HG03521 (cell line): ENCODE measurements around the gene CCDC88C.

Source experiments
- ATAC-seq: cut with Tn5 transposase; IDR thresholded peaks from one replicate; pipeline ENCODE4 v1.9.1; 2021; ENCODE audit warnings: mild to moderate bottlenecking, moderate library complexity; ENCODE audit not compliant: unreplicated experiment

CCDC88C gene

DNA sequence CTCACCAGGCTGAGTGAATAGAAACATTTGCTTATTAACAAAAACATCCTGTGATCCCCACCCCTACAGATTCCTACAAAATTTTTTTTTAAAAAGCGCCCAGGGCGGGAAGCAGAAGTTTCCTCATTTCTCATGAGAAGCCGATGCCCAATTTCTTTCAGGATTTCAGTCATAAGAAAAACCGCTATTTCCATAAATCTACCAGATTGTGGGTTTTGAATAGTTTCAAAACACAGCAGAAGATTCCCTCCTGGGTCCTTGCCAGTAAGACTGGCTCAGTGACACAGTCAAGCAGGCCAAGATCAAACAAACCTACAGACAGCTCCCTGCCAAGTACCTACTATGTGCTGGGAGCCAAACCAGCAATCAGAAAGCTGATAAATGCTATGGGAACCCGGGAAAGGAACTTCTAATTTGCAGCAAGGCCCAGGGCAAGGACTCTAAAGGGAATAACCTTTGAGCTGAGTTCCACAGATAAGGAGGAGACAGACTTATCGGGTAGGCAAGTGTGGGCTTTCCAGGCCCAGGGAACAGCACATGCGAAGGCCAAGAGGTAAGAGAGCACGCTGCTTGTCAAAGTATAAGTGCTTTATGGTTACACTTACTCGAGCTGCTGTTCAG lies 68.7 kb downstream of the CCDC88C start:
- no peak for ATAC-seq

DNA sequence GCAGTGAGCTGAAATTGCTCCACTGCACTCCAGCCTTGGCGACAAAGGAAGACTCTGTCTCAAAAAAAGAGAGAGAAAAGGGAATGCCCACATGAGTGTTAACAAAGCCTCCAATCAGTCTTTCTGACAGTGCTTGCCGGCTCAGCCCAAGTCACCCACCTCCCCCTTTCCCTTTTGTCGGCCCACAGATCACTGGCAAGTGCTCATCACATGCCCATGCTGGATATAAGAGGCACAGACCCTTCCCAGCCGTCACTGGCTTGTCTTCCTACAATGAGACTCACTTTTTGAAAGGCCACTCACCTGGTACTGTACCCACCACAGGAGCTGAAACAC lies 70.8 kb downstream of the CCDC88C start:
- ATAC-seq: no peak

DNA sequence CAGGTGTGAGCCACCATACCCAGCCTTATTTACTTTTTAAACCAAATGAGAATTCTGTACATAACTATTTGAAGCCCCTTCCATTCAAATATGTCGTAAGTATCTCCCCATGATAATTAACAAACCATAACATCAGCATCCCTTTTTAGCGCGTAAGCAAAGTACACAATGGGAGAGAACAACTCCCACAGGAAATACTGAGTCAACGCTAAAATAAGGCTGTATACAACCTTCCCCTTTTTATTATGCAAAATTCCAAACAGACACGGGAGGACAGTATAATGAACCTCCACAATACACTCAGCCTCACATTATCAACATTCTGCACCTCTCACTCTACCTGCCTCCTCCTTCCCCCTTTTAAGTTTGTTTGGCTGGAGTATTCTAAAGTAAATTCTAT lies 73.5 kb downstream of the CCDC88C start:
- no peak for ATAC-seq

DNA sequence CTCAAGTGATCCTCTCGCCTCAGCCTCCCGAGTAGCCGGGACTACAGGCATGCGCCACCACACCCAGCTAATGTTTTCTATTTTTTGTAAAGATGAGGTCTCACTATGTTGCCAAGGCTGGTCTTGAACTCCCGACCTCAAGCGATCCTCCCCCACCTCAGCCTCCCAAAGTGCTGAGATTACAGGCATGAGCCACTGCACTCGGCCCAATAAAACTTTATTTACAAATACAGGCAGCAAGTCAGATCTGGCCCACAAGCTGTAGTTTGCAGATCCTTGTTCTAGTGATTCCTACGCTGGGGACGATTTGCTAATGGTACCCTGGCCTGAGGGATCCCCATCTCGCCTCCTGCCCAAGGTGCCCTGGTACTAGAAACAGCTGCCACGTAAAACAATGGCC lies 74.6 kb downstream of the CCDC88C start:
- ATAC-seq: no peak

DNA sequence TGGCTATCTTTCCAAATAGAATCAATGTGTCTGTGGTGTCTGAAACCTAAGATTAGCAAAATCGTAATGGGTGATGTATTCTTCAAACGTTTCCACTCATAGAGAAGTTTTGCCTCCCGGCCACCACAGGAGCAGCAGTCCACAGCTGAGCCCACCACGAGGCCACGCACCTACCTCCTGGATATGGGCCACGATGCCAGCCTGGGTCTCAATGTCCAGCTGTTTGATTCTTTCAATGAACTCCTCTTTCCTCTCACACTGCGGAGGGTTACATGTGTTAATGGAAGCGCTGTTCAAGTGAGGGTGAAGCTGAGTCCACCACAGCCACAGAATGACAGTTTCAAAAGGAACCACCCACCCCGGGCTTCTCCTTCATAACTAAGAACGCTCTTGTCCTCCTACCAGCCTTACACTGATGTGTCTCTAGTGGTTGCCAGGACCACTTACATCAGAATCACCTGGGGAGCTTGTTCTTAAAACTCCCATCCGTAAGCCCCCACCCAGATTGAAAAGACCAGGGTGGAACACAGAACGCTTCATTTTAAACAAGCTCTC lies 75.3 kb downstream of the CCDC88C start:
- ATAC-seq: no peak

DNA sequence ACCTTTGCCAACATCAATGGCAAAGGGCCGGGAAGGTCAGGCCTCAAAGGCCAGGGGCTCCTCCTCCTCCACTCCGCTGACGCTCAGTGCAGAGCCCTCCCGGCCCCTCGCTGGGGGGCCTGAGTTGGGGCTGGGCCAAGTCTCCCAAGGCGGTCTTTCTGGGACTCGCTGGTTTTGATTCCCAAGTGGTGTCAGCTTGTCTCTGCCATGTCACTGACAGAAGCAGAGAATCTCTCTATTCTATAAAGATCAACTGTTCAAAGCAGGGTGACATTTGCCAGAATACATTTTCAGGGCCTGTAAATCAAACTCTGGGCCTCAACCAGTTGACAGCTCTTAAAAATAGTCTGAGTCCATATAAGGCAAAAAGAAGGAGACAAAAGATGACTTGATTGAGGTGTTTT lies 75.9 kb downstream of the CCDC88C start:
- ATAC-seq: no peak

DNA sequence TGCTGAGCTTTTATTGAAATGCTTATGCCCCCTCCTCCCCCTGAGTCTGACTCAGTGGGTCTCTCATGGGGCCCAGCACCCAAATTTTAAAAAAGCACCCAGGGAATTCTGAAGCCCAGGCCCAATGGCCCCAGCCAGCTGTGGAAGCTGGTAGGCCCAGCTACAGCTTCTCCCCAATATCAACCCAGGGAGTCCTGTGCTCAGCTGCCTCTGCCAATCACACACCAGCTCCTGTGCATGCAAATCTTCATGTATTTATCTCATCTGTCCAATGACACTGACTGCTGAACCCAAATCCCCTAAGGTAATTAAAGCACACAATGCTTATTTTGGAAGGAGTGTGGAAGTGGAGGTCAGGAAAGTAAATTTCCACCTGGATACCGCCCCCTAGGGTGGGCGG lies 76.3 kb downstream of the CCDC88C start:
- ATAC-seq: no peak

DNA sequence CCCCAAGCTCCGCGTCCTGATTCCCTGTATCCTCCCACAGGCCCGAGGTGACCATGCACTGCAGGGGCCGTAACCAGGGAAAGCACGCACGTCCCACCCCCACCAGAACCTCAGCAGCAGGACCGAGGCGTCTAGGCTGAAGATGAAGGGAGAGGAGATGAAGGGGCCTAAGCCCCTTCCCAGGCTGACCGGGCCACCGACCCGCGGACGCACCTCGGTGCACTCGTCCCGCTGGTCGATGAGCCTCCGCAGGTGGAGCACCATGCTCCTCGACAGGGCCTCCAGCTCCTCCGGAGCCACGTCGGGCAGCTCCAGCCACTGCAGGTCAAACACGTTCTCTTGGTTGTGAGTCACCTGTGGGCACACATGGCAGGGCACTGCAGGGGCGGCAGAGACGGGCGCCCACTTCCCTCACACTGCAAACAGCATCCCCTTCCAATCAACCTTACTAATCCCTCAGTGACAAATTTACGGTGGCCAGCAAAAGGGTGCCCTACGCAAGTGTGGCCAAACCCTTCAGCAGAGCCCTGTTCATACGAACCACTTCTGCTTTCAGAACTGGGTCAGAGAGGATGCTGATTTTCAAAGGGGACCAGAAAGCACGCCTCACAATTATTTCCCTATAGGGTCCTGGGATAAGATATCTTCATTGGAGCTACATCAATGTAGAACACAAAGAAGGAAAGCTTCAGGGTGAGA lies 77.8 kb downstream of the CCDC88C start:
- ATAC-seq: no peak

DNA sequence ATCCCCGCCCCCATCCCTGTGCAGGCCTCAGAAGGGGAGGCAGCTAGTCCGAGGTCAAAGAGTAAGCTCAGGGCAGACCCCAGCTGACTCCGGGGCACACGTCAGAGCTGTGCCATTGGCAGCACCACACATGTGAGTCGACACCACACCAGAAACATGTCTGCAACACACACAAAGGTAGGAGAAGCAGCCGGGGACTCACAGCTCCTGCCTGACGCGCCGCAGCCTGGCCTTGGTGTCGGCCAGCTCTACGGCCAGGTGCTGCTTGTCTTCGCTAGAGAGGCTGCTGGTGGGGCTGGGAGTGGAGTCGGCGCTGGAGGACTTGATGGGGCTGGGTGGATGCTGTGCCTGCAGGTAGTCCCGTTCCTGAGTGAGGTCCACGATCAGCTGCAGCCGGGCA lies 78.5 kb downstream of the CCDC88C start:
- no peak for ATAC-seq

DNA sequence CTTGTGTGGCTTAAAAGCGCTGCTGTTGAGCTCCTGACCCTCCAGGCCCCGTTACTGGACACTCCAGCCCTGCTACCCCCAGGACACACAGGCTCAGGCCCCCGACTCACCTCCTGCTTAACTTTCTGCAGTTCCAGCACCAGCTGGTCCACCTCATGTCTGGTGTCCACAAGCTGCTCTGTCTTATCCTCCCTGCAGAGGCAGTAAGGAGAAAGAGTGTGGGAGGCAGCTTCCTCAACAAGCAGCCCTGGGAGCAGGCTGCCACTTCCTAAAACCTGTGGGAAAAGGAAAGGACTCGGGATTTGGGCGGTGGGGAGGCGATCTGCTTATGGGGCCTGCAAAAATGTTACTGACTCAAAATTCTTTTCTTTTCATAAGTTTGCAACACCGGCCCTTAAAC lies 79.2 kb downstream of the CCDC88C start:
- no peak for ATAC-seq

DNA sequence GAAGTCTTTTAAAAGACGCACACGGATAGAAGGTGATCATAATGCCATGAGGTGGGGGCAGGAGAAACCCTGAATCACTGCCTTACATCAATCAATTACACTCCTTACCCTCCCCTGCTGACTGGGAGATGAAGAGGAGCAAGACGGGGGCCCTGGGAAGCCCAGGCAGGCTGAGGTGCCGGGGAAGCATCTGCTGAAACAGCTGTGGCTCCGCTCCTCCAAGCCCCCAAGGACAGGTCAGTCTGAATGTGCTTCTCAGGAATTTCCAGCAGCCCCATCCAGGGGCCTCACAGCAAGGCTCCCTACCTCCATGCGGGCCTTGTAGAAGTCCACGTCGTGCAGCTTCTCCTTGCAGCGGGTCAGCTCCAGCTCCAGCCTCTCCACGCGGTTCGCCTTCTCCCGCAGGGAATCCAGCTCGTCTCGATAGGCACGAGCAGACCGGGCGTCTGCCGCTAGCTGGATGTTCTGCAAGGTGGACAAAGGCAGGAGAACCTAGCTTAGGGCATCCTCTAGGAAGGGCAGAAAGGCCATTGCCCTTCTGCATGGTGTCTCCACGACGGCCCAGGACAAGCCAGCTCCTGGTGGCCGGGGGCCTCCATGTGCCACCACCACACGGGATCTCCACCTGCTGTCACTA lies 79.8 kb downstream of the CCDC88C start:
- no peak for ATAC-seq

DNA sequence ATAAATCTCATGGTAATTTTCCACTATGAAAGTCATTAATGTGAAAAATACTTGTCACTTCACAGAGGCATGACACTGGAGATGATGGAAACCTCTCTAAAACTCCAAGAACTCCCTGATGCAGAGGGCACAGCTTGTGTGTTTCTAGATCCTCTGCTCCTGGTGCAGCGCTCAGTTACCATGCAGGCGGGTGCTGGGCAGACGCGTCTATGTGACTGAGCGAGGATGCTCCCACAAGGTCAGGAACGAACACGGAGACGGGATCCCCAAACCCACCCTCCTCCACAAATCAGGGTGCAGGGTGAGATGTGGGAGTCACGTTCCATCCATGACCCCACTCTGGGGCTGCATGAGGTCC lies 81.5 kb downstream of the CCDC88C start:
- no peak for ATAC-seq

DNA sequence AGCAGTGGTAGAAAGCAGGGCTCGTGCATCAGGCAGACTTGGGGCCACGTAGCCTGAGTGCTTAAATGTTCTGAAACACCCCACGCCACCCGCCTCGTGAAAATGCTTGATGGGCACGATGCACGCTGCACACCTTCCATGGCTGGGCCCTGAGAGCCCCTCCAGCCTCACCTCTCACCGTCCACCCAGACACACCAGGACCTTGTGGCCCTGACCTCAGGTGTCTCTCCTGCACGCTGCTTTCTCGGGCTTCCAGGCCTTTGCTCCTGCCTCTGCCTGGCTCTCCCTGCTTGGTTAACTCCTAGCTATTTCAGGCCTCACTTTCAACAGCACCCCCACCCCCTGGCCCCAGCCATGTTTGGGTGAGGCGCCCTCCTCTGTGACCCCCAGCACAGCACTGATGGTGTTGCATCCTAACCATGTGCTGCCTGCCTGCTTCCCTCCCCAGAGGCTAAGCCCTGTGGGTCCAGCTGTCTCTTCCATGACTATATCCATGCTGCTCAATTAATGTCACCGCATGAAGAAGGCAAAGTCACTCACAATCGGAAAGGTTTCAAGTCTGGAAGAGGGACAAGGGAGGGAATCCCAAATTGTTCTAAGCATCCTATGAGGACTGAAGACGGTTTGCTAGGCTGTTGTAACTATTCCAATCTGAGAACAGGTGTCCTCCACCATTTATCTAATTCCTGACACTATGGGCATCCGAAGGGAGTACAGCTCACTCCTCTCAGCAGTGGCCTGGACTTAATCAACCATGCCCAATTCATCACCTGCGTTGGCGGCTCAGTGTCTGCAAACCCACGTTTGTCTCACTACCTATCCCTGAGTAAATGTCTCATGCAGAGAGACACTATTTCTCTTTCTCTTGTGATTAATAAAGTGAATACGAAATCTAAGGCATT lies 82.2 kb downstream of the CCDC88C start:
- no peak for ATAC-seq

DNA sequence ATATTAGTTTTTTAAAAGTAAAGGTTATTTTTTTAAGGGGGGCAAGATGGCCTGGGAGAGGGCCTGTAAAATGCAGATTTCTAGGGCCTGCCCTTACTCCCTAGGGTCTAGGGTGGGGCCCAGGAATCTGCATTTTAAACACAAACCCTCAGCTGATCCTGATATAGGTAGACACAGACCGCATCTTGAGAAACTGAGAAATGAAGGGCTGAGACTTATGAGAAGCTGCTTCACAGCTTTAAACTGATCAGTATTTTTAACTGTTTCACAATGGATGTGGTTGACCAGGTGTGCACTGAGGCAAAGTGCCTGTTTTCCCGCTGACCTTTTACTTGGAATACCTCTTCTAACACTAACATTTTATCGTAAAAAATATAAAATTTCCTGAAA lies 84.0 kb downstream of the CCDC88C start:
- peak; percentile 62 for ATAC-seq

DNA sequence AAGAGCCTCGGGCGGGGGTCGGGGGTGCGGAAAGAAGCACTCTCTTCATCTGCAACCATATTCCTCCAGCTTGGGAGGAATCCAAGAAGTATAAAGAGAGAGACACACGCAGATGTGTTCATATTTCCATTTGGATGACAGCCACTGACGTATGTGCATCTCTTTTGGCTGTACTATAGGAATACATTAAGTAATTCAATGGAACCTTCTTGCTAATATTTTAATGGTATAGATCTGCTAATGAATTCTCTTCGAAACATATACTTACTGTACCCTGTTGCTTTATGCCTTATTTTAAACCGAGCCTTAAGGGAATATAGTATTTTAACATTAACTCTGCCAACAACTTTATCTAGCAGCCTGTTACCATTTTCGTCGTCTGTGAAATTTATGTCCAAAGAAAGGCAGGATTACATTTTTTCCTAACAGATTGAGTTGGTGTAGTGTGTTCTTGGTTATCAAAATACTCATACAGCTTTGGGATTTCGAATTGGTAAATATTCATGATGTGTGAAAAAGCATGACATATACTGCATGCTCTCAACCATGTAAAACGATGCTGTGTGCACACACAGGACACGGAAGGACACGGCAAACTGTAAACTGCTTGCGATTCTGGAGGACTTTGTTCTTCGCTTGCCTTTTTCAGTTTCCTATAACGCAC lies 84.5 kb downstream of the CCDC88C start:
- ATAC-seq: no peak

DNA sequence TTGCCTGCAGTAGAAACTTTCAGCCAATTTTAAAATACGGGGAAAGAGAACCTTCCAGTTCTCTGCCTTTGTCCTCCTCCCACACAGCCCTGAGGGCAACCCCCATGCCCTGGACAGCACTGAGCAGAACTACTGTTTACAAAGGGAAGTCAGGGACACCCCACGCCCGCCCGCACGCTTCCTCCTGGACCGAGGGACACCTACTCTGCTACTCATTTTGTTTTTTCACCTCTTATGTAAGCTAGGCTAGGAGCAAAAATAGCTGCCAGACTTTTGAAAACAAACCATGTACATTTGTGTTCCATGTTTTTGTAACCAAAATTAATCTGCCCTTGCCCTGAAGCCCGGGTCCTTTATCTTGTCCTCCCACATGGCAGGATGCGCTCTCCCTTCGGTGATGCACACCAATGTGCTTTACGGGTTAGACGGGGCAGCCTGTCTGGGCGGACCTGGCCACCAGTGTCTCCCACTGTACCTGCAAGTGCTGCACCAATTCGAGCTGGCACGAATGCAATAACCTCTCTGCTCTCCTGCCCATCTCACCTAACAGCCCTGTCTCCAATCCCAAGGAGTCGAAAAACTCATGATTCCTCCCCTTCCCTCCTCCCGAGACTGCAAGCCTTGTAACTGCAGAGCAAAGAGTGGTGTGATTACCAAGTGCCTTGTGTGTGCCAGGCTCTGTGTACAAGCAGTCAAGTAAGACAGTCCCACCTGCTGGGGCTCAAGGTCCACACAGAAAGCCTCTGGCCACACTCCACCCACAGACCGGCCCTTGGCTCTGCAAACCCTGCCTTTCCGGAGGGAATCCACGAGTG lies 85.2 kb downstream of the CCDC88C start:
- no peak for ATAC-seq

DNA sequence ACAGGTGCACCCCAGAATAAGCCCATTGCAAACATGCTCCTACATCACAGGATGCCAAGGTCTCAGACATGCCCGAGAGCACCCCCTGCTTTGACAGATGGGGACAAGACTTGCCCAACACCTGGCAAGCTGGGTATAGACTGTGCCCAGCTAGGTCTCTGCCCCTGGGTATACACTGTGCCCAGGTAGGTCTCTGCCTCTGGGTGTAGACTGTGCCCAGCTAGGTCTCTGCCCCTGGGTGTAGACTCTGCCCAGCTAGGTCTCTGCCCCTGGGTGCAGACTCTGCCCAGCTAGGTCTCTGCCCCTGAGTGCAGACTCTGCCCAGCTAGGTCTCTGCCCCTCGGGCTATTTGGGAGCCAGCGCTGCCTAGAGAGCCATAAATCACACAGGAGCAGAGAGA lies 85.9 kb downstream of the CCDC88C start:
- no peak for ATAC-seq

DNA sequence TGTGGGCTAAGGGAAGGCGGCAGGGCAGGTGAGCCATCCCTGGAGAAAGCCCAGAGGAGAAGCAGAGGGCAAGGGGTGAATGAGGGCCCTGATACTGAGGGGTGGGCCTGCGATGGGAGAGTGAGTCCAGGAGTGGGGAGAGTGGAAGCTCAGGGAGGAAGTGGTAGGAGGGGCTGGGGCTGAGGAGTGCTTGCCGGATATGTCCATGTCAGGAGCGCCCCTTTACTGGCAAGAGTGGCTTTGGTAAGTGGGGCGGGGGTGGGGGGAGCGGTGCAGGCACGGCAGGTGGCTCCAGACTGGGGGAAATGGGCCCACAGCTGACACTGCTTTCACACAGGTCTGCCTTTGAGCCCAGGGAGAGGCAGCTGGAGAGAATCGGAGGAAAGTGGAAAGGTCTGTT lies 86.8 kb downstream of the CCDC88C start:
- no peak for ATAC-seq

DNA sequence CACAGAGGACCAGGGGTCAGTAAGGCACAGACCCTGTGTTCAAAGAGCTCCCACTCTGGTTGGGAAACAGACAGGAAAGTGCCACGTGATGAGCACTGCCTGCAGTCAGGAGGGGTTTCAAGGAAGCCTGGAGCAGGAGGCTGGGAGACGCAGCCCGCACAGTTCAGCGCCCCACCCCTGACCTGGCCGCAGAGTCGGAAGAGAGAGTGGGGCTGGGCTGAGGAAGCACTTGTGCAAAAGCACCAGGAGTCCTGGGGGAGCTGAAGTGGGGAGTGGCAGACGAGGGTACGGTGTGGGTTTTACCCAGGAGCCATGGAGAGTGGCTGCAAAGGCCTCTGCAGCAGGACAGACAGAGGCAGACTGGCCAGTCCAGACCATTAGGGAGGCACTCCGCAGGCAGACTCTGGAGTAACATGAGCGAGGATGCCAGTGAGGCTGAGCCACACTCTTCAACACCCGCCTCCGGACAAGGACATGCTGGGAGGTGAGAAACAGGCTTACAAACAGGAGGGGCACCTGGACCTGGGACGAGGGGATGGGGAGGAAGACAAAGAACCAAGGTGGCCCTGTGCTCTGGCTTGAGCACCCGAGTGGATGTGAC lies 87.4 kb downstream of the CCDC88C start:
- ATAC-seq: no peak
